GM12865 (cell line): ENCODE measurements around the gene PTPRE.

Experiments used
- DNase-seq: peaks from one replicate; pipeline ENCODE4 v3.0.0; 2010; ENCODE audit warnings: low read depth
- H3K4me3 ChIP-seq: 2 replicates; pipeline ENCODE4 v1.5.1; 2011; ENCODE audit warnings: mild to moderate bottlenecking, low read depth, low read length, control low read depth
- TF ChIP-seq, protein P1 (sequence below): IDR thresholded peaks from 2 replicates; pipeline ENCODE4 v1.5.1; 2011; ENCODE audit warnings: low read length, control low read depth, low read depth, inconsistent platforms; ENCODE audit not compliant: insufficient read depth; ENCODE audit errors: missing control alignments

The PTPRE gene

DNA sequence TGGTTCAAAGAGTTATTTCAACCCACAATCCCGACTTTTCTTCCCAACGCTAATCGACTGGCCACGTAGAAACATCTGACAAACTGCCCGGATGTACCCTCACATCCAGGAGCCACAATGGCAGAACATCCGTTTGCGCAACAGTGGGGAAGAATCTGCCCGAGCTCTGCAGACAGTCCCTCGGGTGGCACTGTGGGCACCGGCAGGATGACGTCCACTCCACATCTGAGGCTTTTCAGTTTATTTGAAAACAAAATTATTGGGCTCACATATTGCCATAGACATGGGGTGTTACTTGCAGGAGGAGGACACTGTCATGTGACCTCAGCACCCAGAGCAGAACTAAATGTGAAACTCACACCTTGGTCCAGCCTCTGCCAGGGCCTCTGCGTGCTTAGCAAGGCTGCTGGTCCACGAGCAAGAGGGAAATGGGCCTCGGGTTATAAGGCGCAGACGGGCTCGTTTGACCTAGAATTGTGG, 135.3 kb downstream of the PTPRE start:
- TF ChIP-seq, protein P1, sequence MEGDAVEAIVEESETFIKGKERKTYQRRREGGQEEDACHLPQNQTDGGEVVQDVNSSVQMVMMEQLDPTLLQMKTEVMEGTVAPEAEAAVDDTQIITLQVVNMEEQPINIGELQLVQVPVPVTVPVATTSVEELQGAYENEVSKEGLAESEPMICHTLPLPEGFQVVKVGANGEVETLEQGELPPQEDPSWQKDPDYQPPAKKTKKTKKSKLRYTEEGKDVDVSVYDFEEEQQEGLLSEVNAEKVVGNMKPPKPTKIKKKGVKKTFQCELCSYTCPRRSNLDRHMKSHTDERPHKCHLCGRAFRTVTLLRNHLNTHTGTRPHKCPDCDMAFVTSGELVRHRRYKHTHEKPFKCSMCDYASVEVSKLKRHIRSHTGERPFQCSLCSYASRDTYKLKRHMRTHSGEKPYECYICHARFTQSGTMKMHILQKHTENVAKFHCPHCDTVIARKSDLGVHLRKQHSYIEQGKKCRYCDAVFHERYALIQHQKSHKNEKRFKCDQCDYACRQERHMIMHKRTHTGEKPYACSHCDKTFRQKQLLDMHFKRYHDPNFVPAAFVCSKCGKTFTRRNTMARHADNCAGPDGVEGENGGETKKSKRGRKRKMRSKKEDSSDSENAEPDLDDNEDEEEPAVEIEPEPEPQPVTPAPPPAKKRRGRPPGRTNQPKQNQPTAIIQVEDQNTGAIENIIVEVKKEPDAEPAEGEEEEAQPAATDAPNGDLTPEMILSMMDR, result no peak
- no peak for DNase-seq
- H3K4me3 ChIP-seq, result no peak overlapping the region

DNA sequence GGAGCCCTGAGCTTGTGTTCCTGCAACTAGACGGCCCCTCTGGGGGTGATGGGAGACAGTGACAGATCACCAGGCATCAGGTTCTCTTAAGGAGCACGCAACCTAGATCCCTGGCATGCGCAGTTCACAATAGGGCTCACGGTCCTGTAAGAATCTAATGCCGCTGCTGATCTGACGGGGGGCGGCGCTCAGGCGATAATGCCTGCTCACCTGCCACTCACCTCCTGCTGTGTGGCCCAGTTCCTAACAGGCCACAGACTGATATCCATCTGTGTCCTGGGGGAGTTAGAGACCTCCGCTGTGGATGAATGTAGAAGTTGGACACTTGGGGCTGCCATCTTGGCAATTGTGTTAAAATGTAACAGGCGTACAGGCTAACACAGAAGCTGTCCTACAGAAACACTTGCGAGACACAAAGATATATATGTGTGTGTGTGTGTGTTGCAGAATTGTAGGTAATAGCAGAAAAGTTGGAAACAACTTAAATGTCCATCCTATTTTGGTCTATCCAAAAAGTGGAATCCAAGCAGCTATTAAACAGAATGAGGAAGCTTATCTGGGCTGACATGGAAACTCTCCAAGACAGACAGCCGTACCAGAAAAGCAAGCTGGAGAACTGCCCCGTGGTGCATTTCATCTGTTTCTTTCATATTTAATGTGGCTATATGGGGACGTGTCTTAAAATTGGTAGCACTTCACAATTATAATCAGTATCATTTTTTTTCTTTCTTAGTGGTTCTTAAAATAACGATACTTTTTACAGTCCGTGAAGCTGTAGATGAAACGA, 136.5 kb downstream of the PTPRE start:
- H3K4me3 ChIP-seq, result no peak overlapping the region
- no peak for DNase-seq
- TF ChIP-seq, protein P1, result no peak

DNA sequence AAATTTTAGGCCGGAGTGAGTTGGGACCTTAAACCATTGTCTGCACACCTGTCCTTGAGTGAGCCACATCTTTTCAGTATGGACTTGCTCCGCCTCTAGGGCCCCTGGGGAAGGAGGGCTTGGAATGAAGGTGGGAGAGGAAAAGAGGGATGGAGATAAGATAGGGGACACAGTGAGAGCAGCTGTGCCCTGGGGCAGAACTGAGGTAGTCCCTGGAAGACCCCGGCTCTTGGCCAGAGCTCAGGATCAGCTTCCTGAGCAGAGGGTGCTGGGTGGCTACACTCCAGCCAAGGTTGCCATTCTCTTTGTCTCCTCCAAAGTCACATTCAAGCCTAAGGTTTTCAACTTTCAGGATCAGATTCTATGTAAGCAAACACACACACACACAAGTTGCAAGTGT, 137.3 kb downstream of the PTPRE start:
- no peak overlapping the region for H3K4me3 ChIP-seq
- TF ChIP-seq, protein P1, result no peak
- DNase-seq, result no peak

DNA sequence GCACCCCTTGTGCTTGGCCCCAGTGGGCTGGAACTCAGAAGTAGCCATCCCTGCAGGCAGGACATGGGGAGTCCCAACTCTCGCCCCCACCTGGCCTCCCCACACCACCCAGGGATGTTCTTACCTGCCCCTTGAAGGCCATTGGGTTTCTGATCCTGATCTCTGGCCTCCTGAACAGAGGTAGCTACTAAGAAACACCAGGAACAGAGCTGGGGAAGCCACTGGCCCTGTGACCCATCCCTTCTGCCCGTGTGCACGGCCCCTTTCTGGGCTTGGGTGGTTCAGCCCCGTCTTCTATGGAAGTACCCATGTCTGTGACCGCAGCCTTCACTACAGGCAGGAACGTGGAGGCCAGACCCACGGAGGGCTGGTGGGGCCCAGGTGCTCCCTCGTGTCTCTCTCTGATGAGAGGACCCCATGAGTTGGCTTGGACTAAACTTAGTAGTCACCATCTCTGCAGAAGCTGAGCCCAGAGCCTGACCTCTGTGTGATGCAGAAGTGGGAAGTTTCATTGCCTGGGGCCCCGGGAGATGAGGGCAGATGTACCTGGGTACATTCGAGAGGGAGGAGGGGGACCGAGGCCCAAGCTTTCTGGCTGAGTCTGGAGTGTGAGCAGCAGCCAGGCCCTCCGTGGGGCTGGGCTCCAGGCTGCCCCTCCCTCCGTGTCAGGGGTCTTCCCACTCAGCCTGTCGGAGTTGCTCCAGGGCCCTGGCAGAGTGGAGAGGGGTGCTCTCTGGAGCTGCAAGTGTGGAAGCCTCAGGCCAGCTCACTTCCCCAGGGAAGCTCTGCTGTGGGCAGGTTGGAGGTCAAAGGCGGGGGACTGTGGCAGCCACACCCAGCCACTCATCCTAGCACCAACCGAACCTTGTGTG, 138.3 kb downstream of the PTPRE start:
- no peak for DNase-seq
- TF ChIP-seq, protein P1, result no peak
- no peak overlapping the region for H3K4me3 ChIP-seq

DNA sequence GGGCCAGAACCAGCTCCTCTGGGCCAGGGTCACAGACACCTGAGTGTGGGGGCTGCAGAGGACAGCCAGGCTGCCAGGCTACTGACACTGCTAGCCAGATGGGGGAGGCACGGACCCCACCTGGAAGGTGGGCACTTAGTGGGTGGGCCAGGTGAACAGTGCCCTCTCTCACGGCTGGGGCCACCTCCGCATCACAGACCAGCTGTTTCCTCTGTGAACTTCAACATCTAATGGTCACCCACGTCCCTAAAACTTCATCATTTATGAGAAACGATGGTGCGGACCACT, 138.9 kb downstream of the PTPRE start:
- TF ChIP-seq, protein P1, result no peak
- DNase-seq, result no peak
- H3K4me3 ChIP-seq, result no peak overlapping the region

DNA sequence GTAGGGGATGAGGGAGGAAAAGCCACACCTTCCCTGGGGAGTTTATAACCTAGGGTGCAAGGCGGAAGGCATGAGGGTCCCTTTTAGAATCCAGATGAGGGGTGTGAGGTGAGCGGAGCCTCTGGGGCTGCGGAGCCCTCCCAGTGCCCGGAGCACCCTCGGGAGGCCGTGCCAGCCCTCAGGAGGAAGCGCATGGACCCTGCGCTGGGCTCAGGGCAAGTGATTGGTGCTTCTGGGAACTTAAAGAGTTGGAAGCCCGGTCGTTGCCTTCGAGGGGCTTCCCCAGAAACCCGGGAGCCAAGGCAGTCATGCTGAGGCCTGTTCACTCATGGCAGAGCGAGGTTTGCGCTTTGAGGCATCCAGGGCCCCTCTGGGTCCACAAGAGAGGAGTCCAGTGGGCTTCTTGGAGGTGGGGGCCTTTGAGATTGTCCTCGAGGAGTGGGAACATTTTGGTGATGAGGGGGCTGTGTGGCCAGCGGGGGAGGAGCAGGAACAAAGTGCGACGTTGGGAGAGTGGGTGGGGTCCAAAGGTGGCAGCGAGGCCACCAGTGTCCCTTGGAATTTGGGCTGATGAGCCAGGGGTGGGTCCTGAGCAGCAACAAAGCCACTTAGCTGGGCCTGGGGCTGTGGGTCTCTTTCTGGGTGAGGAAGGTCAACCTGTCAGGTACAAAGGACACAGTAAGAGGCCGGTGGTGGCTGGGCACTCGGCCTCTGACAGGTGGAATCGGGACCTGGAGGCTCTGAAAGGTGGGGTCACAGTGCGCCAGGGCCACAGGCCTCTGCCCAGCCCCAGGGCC, 139.5 kb downstream of the PTPRE start:
- H3K4me3 ChIP-seq, result no peak overlapping the region
- DNase-seq, result no peak
- TF ChIP-seq, protein P1, result no peak
